Spinal cord (tissue), 10 donors: ENCODE measurements around the gene MRAS. TPM values are rescaled to one million over a fixed set of nuclear protein-coding genes. Genes with fewer than 3 reads are reported as not detected.

ENCODE experiments used
- DNase-seq, 6 donors: peaks; one replicate each; pipeline versions ENCODE4 v3.0.0 to v3.0.0-alpha.2; 2013 to 2015; ENCODE audit warnings: low spot score in 6 of 6, low read depth in 4 of 6
- H3K27ac ChIP-seq: one replicate; pipeline ENCODE4 v1.5.1; 2013; ENCODE audit warnings: low read depth, low read length, control low read depth
- H3K27me3 ChIP-seq: one replicate; pipeline ENCODE4 v1.6.1; 2013; ENCODE audit warnings: low read length; ENCODE audit not compliant: control insufficient read depth, insufficient read depth
- H3K36me3 ChIP-seq: one replicate; pipeline ENCODE4 v1.6.1; 2013; ENCODE audit warnings: low read length; ENCODE audit not compliant: control insufficient read depth, insufficient read depth
- H3K4me1 ChIP-seq: one replicate; pipeline ENCODE4 v1.6.1; 2013; ENCODE audit warnings: low read length; ENCODE audit not compliant: control insufficient read depth, insufficient read depth
- H3K4me3 ChIP-seq: one replicate; pipeline ENCODE4 v1.5.1; 2013; ENCODE audit warnings: low read depth, low read length, control low read depth
- H3K9me3 ChIP-seq: one replicate; pipeline ENCODE4 v1.6.1; 2013; ENCODE audit warnings: low read length; ENCODE audit not compliant: control insufficient read depth, insufficient read depth
- WGBS: methylation state at CpG from one replicate; pipeline ENCODE4 v1.1.5; 2013; ENCODE audit warnings: missing lambda C conversion rate; ENCODE audit not compliant: insufficient coverage; 5-methylcytosine and 5-hydroxymethylcytosine counted together
- polyA plus RNA-seq, 2 donors: library from polyadenylated mRNA; unstranded; fragments of 120-200 nt; gene quantifications; one replicate each; pipeline ENCODE4 v1.2.1, GENCODE V29; 2013; ENCODE audit not compliant: insufficient read length in 2 of 2
- total RNA-seq, 2 donors: library from RNA; depleted of rRNA in 1 of 2; stranded (reverse); fragments of 120-200 nt in 1 of 2; fragments of >200 nt in 1 of 2; gene quantifications; one replicate each; pipeline versions ENCODE4 v1.2.3 to v1.2.4, GENCODE V29; 2013 to 2014
- donor health status: healthy.

Gene MRAS
- total and polyA plus RNA-seq, 4 donors = 55.0 to 83.9 (median 81.7) TPM

DNA sequence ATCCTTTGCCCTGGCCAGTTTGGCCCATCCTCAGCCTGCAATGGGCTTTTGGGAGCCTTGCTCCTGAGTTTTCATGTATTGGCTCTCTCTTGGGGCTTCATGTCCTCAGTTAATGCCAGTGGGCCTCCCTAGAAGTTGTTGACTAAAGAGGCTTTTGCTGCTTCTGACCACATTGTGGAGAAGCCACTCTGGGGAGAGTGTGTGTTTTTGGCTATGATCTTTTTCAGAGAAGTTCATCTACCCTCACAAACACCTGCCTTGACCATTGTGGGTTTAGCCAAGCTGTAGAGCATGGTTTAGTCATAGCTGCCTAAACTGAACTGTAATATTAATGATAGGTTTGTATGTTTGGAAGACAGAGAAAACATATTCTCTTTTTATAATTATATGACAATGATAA, 6.0 kb downstream of the MRAS start:
- H3K27me3 ChIP-seq = no peaks in the 10 kb centered on the region
- no peaks in the 10 kb centered on the region for H3K9me3 ChIP-seq
- no peak for DNase-seq
- peaks cover 47% of the 10 kb centered on the region for H3K4me1 ChIP-seq
- no peak overlapping the region for H3K27ac ChIP-seq
- no peak overlapping the region for H3K4me3 ChIP-seq
- peaks cover 4% of the 10 kb centered on the region for H3K36me3 ChIP-seq

DNA sequence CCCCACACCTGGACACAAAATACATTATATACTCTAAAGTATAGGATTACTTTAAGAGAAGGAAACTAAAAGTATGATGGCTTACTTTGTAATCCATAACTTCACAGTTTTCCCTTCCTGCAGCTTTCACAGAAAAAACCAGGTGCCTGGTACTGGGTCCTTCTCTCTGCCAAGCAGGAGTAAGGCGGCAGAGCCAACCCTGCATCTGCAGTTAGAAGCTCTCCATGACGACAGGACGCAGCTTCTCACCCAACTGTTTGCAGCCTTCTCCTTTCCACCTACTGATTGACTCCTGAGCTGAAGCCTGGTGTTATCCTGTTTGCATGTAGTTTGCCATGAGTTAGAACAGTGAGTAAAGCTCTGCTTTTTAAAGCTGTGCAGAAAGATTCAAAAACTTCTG, 6.7 kb downstream of the MRAS start:
- Histone ChIP-seq H3K4me3 (no peak overlapping the region), H3K4me1 (peaks cover 47% of the 10 kb centered on the region), H3K9me3 (no peaks in the 10 kb centered on the region), H3K27me3 (no peaks in the 10 kb centered on the region), H3K27ac (no peak overlapping the region), H3K36me3 (peaks cover 5% of the 10 kb centered on the region)
- no peak for DNase-seq
- WGBS = 86% methylated on average over 1 of the region's 3 CpGs

DNA sequence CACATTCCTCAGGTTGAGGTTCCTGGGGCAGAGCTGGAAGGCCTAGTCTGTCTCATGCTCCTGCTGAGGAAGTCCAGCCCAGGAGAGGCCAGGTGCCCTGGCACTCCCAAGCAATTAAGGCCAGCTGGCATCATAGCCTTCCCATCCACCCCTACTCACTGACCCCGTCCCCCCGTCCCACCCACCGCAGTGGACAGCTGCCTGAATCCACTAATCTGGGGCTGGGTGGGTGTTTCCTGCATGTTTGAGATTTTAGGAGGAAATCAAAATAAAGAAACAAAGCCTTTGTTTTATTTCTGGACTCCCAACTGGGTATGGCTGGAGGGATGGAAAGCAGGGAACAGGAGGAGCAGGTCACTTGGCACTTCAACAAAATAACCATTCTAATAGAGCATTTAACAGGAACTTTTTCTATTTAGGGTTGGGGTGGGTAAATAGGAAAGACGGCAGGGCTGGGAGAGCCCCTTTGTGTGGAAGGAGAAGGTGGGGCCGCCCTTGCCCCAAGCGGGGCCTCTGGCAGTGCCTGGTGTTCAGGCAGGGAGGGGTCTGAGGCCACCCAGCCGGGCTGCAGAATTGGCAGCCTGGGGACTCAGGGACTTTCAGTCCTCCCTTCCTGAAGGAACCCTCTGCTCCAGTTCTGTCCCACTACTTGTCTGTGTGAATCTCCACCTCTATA, 8.5 kb downstream of the MRAS start:
- Histone ChIP-seq H3K9me3 (no peaks in the 10 kb centered on the region), H3K27ac (peak overlapping the region; percentile 85), H3K4me1 (peaks cover 56% of the 10 kb centered on the region), H3K36me3 (peaks cover 16% of the 10 kb centered on the region), H3K27me3 (no peaks in the 10 kb centered on the region), H3K4me3 (no peak overlapping the region)
- WGBS = 20% methylated on average over 2 of the region's 7 CpGs
- peak in 1 of 6 donors; percentile 75 for DNase-seq

DNA sequence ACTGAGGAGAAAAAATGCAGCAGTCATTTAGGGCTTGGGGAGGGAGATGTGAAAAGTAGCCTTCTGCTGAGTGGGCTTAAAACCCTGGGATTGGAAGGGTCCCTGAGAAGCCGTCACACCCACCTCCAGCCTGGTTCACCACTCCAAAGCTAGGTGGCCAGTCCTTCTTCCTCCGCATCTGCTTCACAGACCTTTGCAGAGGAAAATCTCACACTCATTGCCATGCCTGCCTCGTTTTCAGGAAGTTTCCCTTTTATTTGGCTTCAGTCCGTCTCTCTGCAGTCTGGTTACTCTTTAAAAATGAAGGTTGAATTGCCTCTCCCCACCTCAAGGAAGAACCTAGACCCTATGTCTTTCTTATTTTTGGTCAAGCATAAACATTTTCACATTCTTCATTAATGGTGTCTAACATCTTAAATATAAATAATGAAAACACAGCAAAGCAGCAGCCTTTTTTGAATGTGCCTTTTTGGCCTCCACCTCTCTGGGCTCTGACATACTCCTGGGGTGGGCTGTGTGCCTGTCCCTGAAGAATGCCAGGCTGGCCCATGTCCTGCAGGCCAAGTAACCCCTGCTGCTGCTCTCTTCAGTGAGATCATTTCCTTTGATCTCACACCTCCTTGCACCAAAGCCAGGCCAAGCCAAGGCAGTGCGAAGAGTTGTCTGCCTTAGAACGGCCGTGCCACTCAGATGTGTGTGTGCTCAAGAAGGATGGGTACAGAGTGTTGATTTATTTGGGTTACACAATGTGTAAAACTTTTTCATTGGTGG, 11.0 kb downstream of the MRAS start:
- H3K4me3 ChIP-seq = no peak overlapping the region
- H3K36me3 ChIP-seq = peaks cover 16% of the 10 kb centered on the region
- H3K27ac ChIP-seq = peak overlapping the region; percentile 85
- no peaks in the 10 kb centered on the region for H3K27me3 ChIP-seq
- peak in 2 of 6 donors; percentile 29 to 54 for DNase-seq
- 49% methylated on average over 2 of the region's 7 CpGs for WGBS
- no peaks in the 10 kb centered on the region for H3K9me3 ChIP-seq
- peaks cover 75% of the 10 kb centered on the region for H3K4me1 ChIP-seq

DNA sequence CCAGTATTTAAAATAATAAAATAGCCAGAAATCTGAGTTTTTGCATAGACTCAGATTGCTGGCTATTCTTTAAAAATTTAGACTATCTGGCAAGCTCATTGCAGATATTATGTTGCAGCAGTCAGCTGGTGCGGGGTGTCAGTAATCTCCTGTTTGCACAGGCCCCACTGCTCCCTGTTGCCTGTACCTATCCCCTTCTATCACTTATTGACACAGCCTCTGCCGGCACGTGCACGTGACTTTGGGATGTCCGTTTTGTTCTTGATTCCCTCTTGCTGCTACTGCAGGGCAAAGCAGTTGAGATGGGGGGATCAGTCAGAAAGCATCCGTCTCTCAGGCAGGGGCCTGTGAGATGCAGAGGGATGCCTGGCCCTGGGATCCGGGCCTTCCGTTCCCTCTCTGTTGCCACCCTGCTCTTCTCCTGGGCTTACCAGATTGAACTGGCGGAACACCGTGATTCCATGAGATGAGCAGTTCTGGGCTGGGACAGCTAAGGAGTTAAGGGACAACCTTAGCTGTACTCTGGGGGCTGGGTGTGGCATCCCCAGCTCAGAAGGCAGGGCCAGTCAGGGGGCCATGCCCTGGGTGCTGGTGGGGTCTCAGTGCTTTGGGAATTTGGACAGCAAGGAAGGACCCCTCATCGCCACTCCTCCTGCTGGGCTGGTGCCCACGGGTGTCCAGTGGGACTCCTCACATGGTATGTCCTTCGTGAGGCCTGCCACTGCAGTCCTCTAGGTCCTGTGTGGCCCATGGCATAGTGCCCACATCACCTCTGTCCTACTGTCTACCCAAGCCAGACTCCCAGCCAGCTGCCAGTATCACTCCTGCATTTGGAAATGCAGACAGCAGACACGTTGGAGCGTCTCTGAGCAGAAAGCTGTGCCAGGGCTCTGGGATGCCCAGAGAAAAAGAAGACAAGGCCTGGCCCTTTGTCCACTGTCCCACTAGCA, 11.8 kb downstream of the MRAS start:
- H3K27ac ChIP-seq = peak overlapping the region; percentile 85

DNA sequence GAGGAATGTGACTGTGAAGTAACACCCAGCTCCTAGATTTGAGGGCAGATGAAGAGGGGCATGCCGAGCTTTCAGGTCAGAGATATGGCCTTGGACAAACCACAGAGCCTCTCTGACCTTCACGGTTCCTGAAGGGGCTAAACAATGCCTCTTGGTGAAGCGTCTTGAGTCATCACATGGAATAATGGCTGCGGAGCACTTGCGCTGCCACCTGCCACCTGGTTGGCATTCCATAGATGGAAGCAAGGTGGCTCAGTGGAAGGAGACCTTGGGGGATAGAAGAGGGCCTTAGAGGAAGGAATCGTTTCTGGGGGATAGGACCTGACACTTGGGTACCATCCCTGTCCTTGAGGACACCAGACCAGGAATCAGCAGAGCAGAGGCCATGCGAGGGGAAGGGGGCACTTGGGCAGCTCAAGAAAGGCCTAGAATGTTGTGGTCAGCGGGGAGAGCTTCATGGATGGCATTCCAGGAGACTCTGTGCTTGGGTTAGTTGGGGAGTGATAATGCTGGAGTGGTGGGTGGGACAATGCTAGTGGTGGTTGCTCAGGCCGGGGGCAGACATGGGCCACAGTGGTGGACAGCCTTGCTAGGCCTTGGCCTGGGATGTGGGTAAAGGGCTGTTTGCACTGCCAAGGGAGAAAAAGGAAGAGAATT, 12.6 kb downstream of the MRAS start:
- Histone ChIP-seq H3K27ac (peak overlapping the region; percentile 52), H3K9me3 (no peaks in the 10 kb centered on the region), H3K36me3 (peaks cover 11% of the 10 kb centered on the region), H3K4me3 (no peak overlapping the region), H3K27me3 (no peaks in the 10 kb centered on the region), H3K4me1 (peaks cover 86% of the 10 kb centered on the region)
- WGBS = 93% methylated on average over 9 of the region's 9 CpGs
- DNase-seq = no peak

More for the DNA sequence above, 11.8 kb downstream of the MRAS start:
- Histone ChIP-seq H3K4me1 (peaks cover 81% of the 10 kb centered on the region), H3K9me3 (no peaks in the 10 kb centered on the region), H3K4me3 (no peak overlapping the region), H3K27me3 (no peaks in the 10 kb centered on the region), H3K36me3 (peaks cover 16% of the 10 kb centered on the region)
- no peak for DNase-seq
- WGBS = 83% methylated on average over 13 of the region's 15 CpGs

DNA sequence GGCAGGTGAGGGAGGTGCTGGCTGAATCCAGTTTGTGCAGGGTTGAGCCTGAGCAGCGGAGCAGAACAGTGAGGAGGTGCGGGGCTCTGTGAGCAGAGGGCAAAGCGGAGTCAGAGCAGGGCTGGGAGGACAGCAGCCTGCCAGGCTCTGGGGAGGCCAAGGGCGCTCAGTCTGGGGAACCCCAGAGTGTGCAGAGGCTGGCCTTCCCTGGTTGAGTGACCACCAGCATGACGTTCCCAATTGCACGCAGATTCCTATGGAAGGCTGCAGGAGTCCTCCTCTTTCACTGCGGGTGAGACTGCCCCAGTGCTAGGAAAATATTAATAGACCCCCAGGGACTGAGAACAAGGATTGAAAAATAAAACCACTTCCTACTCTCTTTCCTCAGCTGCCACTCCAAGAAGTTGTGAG, 13.2 kb downstream of the MRAS start:
- H3K27ac ChIP-seq = no peak overlapping the region
- 80% methylated on average over 5 of the region's 7 CpGs for WGBS
- no peaks in the 10 kb centered on the region for H3K27me3 ChIP-seq

DNA sequence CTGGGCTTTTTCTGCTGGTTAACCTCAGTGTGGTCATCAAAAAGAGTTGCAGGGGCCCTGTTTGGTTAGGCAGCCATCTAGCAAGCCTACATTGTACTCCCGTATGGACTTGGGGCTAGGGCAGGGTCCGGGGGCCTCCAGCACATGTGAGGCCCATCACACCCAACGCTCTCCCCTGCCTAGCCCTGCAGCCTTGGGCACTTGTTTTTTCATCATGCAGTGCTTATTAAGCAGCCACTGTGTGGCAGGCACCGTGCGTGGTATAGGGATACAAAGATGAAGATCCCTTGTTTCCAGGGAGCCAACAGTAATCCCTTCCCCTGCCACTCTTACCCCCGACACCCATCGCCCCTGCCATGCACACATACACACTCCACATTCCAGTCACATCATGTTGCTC, 14.2 kb downstream of the MRAS start:
- peaks cover 11% of the 10 kb centered on the region for H3K36me3 ChIP-seq
- no peak overlapping the region for H3K27ac ChIP-seq
- DNase-seq = peak in 1 of 6 donors; percentile 60
- WGBS = 72% methylated on average over 6 of the region's 7 CpGs
- H3K27me3 ChIP-seq = no peaks in the 10 kb centered on the region
- no peaks in the 10 kb centered on the region for H3K9me3 ChIP-seq
- peaks cover 89% of the 10 kb centered on the region for H3K4me1 ChIP-seq
- H3K4me3 ChIP-seq = no peak overlapping the region

More for the DNA sequence above, 13.2 kb downstream of the MRAS start:
- peaks cover 89% of the 10 kb centered on the region for H3K4me1 ChIP-seq
- peaks cover 11% of the 10 kb centered on the region for H3K36me3 ChIP-seq
- DNase-seq = no peak
- H3K4me3 ChIP-seq = no peak overlapping the region
- no peaks in the 10 kb centered on the region for H3K9me3 ChIP-seq

DNA sequence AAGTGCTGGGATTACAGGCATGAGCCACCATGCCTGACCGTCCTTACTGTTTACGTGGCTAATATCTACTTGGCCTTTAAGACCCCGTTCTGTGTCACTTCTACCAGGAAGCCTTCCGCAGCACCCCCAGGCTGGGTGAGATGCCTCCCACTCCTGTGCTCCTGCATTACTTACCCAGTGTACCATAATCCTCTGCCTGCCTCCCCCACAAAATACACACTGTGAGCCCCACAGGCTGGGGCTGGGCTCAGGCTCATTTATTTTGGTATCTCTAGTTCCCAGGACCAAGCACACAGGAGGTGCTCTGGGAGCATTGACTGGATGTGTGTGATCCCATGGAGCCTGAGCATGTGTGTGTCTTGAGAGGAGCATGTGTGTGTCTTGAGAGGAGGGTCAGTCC, 14.9 kb downstream of the MRAS start:
- DNase-seq = no peak
- no peak overlapping the region for H3K4me3 ChIP-seq
- no peak overlapping the region for H3K27ac ChIP-seq
- H3K4me1 ChIP-seq = peaks cover 88% of the 10 kb centered on the region
- WGBS = 98% methylated on average over 4 of the region's 4 CpGs
- H3K9me3 ChIP-seq = no peaks in the 10 kb centered on the region
- peaks cover 11% of the 10 kb centered on the region for H3K36me3 ChIP-seq
- H3K27me3 ChIP-seq = no peaks in the 10 kb centered on the region
